GM23338 (cell line): ENCODE data around the gene BRSK2. TPM values are rescaled to one million over a fixed set of nuclear protein-coding genes. Genes with fewer than 3 reads are reported as not detected.

Source experiments
- ATAC-seq: fragments of 200-7000 bp; cut with Tn5 transposase; 3 replicates; pipeline ENCODE4 v1.9.1; 2020
- DNase-seq: peaks from one replicate; pipeline ENCODE4 v3.0.0-alpha.2; 2015; ENCODE audit warnings: low spot score
- H2AFZ ChIP-seq: fragments of 200-600 bp; sonication (generic); 2 replicates; pipeline ENCODE4 v1.8.0; 2016; ENCODE audit warnings: antibody characterized with exemption, mild to moderate bottlenecking, moderate library complexity
- H3F3A ChIP-seq: fragments of 200-600 bp; sonication (generic); replicated peaks from 2 replicates; pipeline ENCODE4 v1.8.0; 2017; ENCODE audit warnings: antibody characterized with exemption, mixed run types, low read depth
- H3K27ac ChIP-seq: fragments of 200-600 bp; sonication (generic); 2 replicates; pipeline ENCODE4 v1.6.1; 2016; ENCODE audit warnings: low read depth
- H3K27me3 ChIP-seq: fragments of 200-600 bp; sonication (generic); 2 replicates; pipeline ENCODE4 v1.8.0; 2016; ENCODE audit warnings: mild to moderate bottlenecking, mixed run types, moderate library complexity; ENCODE audit not compliant: insufficient read depth
- H3K36me3 ChIP-seq: fragments of 200-600 bp; sonication (generic); 2 replicates; pipeline ENCODE4 v1.8.0; 2016; ENCODE audit warnings: mild to moderate bottlenecking; ENCODE audit not compliant: insufficient read depth
- H3K4me1 ChIP-seq: fragments of 200-600 bp; sonication (generic); 2 replicates; pipeline ENCODE4 v1.8.0; 2016; ENCODE audit warnings: mild to moderate bottlenecking, moderate library complexity; ENCODE audit not compliant: insufficient read depth
- H3K4me2 ChIP-seq: fragments of 200-600 bp; sonication (generic); 2 replicates; pipeline ENCODE4 v1.7.1; 2017; ENCODE audit warnings: mixed run types
- H3K4me3 ChIP-seq: fragments of 200-600 bp; sonication (generic); 2 replicates; pipeline ENCODE4 v1.6.1; 2016; ENCODE audit warnings: mixed run types
- H3K79me2 ChIP-seq: fragments of 200-600 bp; sonication (generic); replicated peaks from 2 replicates; pipeline ENCODE4 v1.8.0; 2017; ENCODE audit warnings: mild to moderate bottlenecking; ENCODE audit not compliant: insufficient read depth
- H3K9me2 ChIP-seq: fragments of 200-600 bp; sonication (generic); 2 replicates; pipeline ENCODE4 v1.8.0; 2017; ENCODE audit not compliant: insufficient read depth
- H4K20me1 ChIP-seq: fragments of 200-600 bp; sonication (generic); replicated peaks from 2 replicates; pipeline ENCODE4 v1.8.0; 2017; ENCODE audit warnings: mild to moderate bottlenecking; ENCODE audit not compliant: insufficient read depth
- H3K27ac Mint-ChIP-seq: 2 replicates; pipeline ENCODE4 v1.8.0; 2020; ENCODE audit warnings: inconsistent platforms, mild to moderate bottlenecking, moderate library complexity, mixed read lengths
- H3K27me3 Mint-ChIP-seq: 3 replicates; pipeline ENCODE4 v1.8.0; 2022; ENCODE audit warnings: low read depth, mild to moderate bottlenecking, moderate library complexity, mixed read lengths, inconsistent platforms; ENCODE audit not compliant: insufficient read depth, poor library complexity
- H3K36me3 Mint-ChIP-seq: 3 replicates; pipeline ENCODE4 v1.8.0; 2021; ENCODE audit warnings: low read depth, mild to moderate bottlenecking, inconsistent platforms, moderate library complexity, mixed read lengths
- H3K4me1 Mint-ChIP-seq: 3 replicates; pipeline ENCODE4 v1.8.0; 2020; ENCODE audit warnings: mild to moderate bottlenecking, inconsistent platforms, mixed read lengths
- H3K4me3 Mint-ChIP-seq: 3 replicates; pipeline ENCODE4 v1.8.0; 2021; ENCODE audit warnings: moderate library complexity, mild to moderate bottlenecking, inconsistent platforms, mixed read lengths
- H3K9me3 Mint-ChIP-seq: 3 replicates; pipeline ENCODE4 v1.8.0; 2020; ENCODE audit warnings: moderate library complexity, mild to moderate bottlenecking, inconsistent platforms, mixed read lengths
- CREB1 ChIP-seq: fragments of 250-450 bp; sonication (Bioruptor Pico); IDR thresholded peaks from 2 replicates; pipeline ENCODE4 v1.5.0; 2020; ENCODE audit warnings: low read depth, mild to moderate bottlenecking, moderate library complexity
- EZH2 ChIP-seq: fragments of 200-600 bp; sonication (generic); IDR thresholded peaks from one replicate; pipeline ENCODE4 v1.8.0; 2017; ENCODE audit warnings: antibody characterized with exemption, mild to moderate bottlenecking, low read depth; ENCODE audit not compliant: unreplicated experiment
- JUNB ChIP-seq: IDR thresholded peaks from one replicate; pipeline ENCODE4 v1.6.1; 2016; ENCODE audit warnings: antibody characterized with exemption; ENCODE audit not compliant: unreplicated experiment
- NANOG ChIP-seq: IDR thresholded peaks from 2 replicates; pipeline ENCODE4 v1.6.1; 2016; ENCODE audit warnings: antibody characterized with exemption, borderline replicate concordance
- POLR2AphosphoS5 ChIP-seq: IDR thresholded peaks from 2 replicates; pipeline ENCODE4 v1.6.1; 2016; ENCODE audit warnings: antibody characterized with exemption, low read depth
- STAT1 ChIP-seq: IDR thresholded peaks from one replicate; pipeline ENCODE4 v1.6.1; 2016; ENCODE audit warnings: antibody characterized with exemption; ENCODE audit not compliant: unreplicated experiment
- ZNF114 ChIP-seq: fragments of 250-450 bp; sonication (Bioruptor Pico); IDR thresholded peaks from 2 replicates; pipeline ENCODE4 v1.5.0; 2020; ENCODE audit warnings: mild to moderate bottlenecking, moderate library complexity
- ZNF331 ChIP-seq: fragments of 250-450 bp; sonication (Bioruptor Pico); IDR thresholded peaks from 2 replicates; pipeline ENCODE4 v1.5.0; 2020; ENCODE audit warnings: low read depth, mild to moderate bottlenecking, moderate library complexity
- ZNF462 ChIP-seq: fragments of 250-450 bp; sonication (Bioruptor Pico); IDR thresholded peaks from 2 replicates; pipeline ENCODE4 v1.5.0; 2020; ENCODE audit warnings: mild to moderate bottlenecking, moderate library complexity
- polyA plus RNA-seq: library from polyadenylated mRNA; unstranded; fragments of >200 nt; fragmentation: Nextera tagmentation; extraction: Ambion mirVana; gene quantifications from 2 replicates; pipeline ENCODE4 v1.2.1, GENCODE V29; 2016
- total RNA-seq: library from RNA; depleted of rRNA; stranded (reverse); fragments of >200 nt; shearing (Covaris generic); gene quantifications from 2 replicates; pipeline ENCODE4 v1.2.3, GENCODE V29; 2014
- TF ChIP-seq, protein P1 (sequence below), 2 experiments: fragments of 200-600 bp in 1 of 2; sonication (generic) in 1 of 2; conservative IDR thresholded peaks; 2 replicates each; pipeline versions ENCODE4 v1.5.1 to v1.6.1; 2016 to 2017; ENCODE audit warnings: antibody characterized with exemption in 2 of 2, low read depth in 2 of 2, mild to moderate bottlenecking in 2 of 2, moderate library complexity in 1 of 2
- TF ChIP-seq, protein P2 (sequence below): IDR thresholded peaks from 2 replicates; pipeline ENCODE4 v1.6.1; 2016; ENCODE audit warnings: antibody characterized with exemption

BRSK2 gene
- total and polyA plus RNA-seq, 2 experiments from 2014 or later, result 7.2 to 20.3 TPM

- TF ChIP-seq, protein P1, sequence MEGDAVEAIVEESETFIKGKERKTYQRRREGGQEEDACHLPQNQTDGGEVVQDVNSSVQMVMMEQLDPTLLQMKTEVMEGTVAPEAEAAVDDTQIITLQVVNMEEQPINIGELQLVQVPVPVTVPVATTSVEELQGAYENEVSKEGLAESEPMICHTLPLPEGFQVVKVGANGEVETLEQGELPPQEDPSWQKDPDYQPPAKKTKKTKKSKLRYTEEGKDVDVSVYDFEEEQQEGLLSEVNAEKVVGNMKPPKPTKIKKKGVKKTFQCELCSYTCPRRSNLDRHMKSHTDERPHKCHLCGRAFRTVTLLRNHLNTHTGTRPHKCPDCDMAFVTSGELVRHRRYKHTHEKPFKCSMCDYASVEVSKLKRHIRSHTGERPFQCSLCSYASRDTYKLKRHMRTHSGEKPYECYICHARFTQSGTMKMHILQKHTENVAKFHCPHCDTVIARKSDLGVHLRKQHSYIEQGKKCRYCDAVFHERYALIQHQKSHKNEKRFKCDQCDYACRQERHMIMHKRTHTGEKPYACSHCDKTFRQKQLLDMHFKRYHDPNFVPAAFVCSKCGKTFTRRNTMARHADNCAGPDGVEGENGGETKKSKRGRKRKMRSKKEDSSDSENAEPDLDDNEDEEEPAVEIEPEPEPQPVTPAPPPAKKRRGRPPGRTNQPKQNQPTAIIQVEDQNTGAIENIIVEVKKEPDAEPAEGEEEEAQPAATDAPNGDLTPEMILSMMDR (conservative IDR thresholded peaks at IDR 0.05; ENCODE audit: low read depth in 2 of 2), result no peak
- TF ChIP-seq EZH2 (no peak), NANOG (no peak), ZNF114 (no peak), JUNB (no peak), POLR2AphosphoS5 (no peak), CREB1 (CRISPR knock-in tag) (no peak), ZNF331 (CRISPR knock-in tag) (no peak)
- TF ChIP-seq, protein P2, sequence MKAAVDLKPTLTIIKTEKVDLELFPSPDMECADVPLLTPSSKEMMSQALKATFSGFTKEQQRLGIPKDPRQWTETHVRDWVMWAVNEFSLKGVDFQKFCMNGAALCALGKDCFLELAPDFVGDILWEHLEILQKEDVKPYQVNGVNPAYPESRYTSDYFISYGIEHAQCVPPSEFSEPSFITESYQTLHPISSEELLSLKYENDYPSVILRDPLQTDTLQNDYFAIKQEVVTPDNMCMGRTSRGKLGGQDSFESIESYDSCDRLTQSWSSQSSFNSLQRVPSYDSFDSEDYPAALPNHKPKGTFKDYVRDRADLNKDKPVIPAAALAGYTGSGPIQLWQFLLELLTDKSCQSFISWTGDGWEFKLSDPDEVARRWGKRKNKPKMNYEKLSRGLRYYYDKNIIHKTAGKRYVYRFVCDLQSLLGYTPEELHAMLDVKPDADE, result no peak
Measured at GRCh38 chr11:1372660-1373059, 17.1 kb upstream of the BRSK2 start (continued).

DNA sequence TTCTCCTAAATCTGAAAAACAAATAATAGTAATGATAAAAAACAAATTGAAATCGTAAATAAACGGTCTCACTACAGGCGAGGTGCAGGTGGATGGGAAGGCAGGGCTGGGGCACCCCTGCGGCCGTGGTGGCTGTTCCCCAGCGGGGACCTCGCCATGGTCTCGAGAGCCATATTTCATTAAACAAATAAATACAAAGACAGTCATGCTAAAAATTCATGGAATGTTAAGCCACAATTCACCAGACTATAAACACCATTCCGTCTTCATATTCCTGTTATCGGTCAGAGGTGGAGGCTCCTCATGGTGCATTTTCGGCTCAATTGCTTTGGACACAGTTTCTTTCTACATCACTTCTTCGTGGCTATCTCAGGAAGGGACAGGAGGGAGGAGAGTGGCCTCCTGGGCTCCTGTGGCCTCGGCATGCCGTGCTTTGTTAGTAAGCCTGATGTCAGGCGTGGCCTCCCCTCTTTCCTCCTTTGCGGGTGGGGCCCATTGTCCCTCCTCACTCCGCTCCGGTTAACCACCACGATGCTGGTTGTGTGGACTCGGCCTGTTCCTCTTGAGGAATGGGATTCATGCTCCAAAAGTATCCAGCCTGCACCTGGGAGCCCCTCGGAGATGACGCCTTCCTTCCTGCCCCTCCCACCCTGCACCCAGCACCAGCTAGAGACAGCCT is 16.1 kb upstream of the BRSK2 start:
- DNase-seq (no peak), ATAC-seq (no peak)
- no peaks in the 10 kb centered on the region for H3K4me1 ChIP-seq
- H3K9me3 Mint-ChIP-seq, result peaks cover under 1% of the 10 kb centered on the region
- no peak overlapping the region for H3K4me2 ChIP-seq
- no peaks in the 10 kb centered on the region for H4K20me1 ChIP-seq
- H3K4me3 ChIP-seq, result no peak overlapping the region
- no peak overlapping the region for H3K27ac Mint-ChIP-seq
- no peaks in the 10 kb centered on the region for H3K27me3 ChIP-seq
- H3K9me2 ChIP-seq, result no peaks in the 10 kb centered on the region
- H3K27me3 Mint-ChIP-seq, result peaks cover 13% of the 10 kb centered on the region
- H3K79me2 ChIP-seq, result no peaks in the 10 kb centered on the region
- no peaks in the 10 kb centered on the region for H3K4me1 Mint-ChIP-seq
- no peak overlapping the region for H2AFZ ChIP-seq
- no peaks in the 10 kb centered on the region for H3K36me3 Mint-ChIP-seq
- H3K4me3 Mint-ChIP-seq, result no peak overlapping the region
- H3K27ac ChIP-seq, result no peak overlapping the region
- no peaks in the 10 kb centered on the region for H3F3A ChIP-seq
- no peaks in the 10 kb centered on the region for H3K36me3 ChIP-seq
- TF ChIP-seq CREB1 (CRISPR knock-in tag), result no peak
- TF ChIP-seq, protein P1 (conservative IDR thresholded peaks at IDR 0.05; ENCODE audit: low read depth in 2 of 2), result no peak
- TF ChIP-seq, protein P2, result no peak
- no peak for TF ChIP-seq POLR2AphosphoS5
- TF ChIP-seq ZNF114, result no peak
- no peak for TF ChIP-seq ZNF462 (CRISPR knock-in tag)
- TF ChIP-seq NANOG, result no peak
- no peak for TF ChIP-seq EZH2
- TF ChIP-seq STAT1, result no peak
